Panc1 (cell line): ENCODE results near the gene SERGEF.

Source experiments
- CTCF ChIP-seq: fragments of 450-650 bp; IDR thresholded peaks from 2 replicates; pipeline ENCODE4 v1.5.1; 2017; ENCODE audit warnings: mild to moderate bottlenecking
- TCF7L2 ChIP-seq: IDR thresholded peaks from 2 replicates; pipeline ENCODE4 v1.6.1; 2011; ENCODE audit warnings: mild to moderate bottlenecking, low read depth, low read length, inconsistent platforms

- no peak for TF ChIP-seq TCF7L2
- TF ChIP-seq CTCF: no peak
Measured at GRCh38 chr11:18056561-18057181, 43.8 kb upstream of the SERGEF start.
